HG03045 (cell line): ENCODE measurements around the gene PSTPIP1.
A peak's percentile ranks its signal among the peaks of the same experiment; 100 is the strongest.
"Not testable (repeated sequence)": the region's sequence is repeated elsewhere in the genome, so short reads cannot be mapped to it uniquely, and the experiment has no call there.

Experiments
- ATAC-seq: cut with Tn5 transposase; IDR thresholded peaks from one replicate; pipeline ENCODE4 v1.9.1; 2021; ENCODE audit warnings: mild to moderate bottlenecking, moderate library complexity; ENCODE audit not compliant: unreplicated experiment

The PSTPIP1 gene

DNA sequence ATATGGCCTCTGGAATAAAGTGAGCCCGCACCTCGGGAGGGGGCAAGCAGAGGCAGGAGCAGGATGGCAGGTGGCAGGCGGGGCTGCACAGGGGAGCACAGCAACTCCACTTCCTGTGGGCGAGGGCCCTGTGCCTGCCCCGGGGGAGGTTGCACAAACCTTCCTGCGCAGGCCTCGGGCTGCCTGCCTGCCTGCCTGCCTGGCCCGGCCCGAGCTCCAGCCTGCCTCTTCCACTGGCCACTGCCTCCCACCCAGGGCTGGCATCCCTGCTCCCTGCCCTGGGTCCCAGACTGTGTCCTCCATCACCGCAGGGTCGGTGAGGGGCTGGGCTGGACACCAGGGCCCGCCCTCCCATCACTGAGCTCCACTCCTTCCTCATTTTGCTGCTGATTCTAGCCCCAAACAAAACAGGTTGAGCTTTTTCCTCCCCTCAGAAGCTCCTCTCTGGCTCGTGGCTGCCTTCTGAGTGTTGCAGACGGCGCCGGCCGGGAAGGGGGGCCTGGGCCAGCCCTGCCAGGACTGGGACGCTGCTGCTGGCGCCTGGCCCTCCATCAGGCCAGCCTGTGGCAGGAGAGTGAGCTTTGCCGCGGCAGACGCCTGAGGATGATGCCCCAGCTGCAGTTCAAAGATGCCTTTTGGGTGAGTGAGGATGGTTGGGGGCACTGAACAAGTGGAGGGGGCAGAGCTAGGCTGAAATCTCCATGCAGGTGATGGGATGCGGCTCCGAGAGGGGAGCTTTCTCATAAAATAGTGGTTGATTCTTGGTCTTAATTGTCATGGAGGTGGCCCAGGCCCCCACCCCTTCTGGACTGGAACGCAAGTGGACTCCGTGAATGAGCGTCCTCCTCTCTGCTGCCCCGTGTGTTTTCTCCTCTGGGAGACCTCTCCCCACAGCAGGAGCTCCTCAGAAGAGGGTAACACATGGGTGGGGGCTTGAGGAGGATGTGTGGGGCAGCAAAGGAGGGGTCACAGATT lies at the start of gene PSTPIP1:
Gene PSTPIP1 (plus strand): TSS at position 156 of the 975 bp plus-strand sequence. CDS start 448 bp downstream, at position 604.
- ATAC-seq, result peak; percentile 44

DNA sequence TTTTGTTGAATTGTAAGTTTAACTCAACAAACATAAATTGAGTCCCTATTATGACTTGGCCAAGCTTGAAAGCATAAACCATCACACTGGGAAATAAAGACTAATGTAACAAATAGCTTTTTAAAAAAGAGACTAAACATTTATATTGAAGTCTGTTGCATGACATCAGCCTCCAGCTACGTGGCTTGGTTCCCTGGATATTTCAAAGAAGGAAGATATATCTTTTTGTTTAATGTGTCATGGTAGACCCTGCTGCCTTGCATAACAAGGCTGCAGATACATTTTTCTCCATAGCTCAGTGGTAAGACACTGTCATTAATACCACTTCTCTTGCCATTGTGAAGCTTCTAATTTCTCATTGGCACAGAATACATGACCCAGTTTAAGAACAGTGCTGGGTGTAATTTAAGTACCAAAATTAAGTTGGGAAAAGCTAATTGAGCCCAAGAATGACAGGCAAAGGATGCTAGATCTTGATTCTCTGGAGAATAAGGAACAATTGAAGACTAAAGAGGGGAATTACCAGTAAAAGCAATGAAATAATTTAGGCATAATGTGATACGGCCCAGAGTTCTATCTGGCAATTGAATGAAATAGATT lies 49.3 kb upstream of the PSTPIP1 start:
- ATAC-seq, result no peak

DNA sequence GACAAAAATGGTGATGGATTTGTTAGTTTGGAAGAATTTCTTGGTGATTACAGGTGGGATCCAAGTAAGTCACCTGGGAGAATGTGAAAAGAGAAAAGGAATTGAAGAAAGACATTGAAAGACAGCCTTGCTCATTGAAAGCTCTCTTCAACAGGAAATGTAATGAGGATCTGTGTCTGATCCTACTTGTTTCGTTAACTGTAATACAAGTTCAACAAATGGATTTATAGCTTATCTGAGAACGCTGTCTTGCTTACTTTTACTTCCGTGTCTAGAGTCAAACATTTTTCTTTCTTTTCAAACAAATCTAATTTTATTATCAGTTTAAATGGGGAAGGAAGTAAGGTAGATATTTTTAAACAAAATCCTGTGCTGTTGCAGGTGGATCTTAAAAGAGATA lies 47.5 kb upstream of the PSTPIP1 start:
- no peak for ATAC-seq

DNA sequence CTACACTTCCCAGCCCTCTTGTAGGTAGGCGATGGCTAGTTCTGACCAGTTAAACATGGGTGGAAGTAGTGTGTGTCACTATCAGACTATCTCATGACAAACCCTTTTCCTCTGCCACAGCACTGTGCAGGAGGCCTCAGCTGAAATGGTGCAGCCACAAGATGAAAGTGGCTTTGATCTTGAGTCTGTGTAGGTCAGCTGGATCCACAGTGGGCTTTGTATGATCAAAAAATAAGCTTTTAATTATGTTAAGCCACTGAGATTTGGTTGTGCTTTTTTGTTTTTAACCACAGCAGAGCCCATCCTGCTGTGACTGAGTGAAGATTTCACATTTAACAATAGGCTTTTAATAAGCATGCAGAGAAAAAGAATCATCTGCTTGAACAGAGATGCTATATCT lies 43.7 kb upstream of the PSTPIP1 start:
- no peak for ATAC-seq

DNA sequence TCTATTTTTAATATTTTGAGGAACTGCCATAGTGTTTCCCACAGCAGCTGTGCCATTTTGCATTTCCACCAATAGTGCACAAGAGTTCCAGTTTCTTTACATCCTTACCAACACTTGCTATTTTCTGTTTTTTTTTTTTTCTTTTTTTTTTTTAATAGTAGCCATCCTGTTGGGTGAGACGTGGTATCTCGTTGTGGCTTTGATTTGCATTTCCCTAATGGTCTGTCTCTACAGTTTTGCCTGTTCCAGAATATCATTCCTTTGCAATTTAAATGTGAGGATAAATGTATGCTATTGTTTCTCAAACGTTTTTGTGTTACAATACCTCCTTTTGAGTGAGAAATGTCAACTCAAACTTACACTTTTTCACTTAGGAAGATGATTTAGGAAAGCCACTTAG lies 41.0 kb upstream of the PSTPIP1 start:
- no peak for ATAC-seq

DNA sequence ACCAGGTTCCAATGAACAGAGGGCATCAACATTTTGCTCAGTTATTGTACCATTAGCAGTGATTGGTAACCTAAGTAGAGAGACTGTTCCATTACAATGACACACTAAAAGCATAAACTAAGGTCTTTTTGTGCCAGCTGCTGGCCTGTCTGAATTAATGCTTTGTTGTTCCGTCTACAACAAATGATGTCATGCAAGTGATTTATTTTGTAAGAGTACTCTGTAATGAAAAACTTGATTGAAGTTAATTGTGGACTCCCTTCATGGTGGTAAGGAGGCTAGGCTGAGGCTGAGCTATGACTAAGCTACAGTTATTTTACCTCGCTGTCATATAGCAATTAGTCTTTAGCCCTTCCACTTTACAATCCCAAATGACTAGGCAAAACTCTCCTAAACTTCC lies 40.2 kb upstream of the PSTPIP1 start:
- ATAC-seq, result no peak

DNA sequence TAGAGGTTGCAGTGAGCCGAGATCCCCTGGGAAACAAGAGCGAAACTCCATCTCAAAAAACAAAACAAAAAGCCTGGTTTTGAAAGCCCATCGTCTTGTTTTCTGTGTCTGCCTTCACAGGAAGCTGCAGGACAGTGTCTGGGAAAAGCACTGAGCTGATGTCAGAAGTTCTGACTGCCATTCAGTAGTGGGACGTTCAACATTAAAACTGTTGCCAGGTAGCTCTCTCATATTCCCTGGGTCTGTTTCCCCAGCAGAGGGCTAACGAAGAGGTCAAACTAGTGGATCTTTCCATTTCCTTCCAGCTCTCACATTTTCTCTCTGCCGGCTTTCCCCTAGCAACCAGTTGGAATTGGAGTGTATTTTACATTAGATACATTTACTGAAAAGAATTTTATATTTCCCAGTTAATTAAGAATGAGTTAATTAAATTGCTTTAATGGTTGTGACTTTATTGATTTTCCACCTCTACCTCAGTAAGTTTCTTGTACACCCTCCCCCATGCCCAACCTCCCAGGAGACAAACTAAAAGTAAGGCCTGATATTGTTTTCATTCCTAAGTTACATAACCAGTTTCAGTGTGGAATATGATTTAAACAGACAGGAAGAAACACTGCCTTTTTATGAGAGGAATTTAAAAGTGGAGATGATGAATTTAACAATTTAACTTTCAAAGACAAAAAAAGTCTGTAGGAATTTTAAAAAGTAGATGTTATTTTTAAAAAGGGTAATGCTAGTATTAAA lies 33.5 kb upstream of the PSTPIP1 start:
- ATAC-seq, result no peak

DNA sequence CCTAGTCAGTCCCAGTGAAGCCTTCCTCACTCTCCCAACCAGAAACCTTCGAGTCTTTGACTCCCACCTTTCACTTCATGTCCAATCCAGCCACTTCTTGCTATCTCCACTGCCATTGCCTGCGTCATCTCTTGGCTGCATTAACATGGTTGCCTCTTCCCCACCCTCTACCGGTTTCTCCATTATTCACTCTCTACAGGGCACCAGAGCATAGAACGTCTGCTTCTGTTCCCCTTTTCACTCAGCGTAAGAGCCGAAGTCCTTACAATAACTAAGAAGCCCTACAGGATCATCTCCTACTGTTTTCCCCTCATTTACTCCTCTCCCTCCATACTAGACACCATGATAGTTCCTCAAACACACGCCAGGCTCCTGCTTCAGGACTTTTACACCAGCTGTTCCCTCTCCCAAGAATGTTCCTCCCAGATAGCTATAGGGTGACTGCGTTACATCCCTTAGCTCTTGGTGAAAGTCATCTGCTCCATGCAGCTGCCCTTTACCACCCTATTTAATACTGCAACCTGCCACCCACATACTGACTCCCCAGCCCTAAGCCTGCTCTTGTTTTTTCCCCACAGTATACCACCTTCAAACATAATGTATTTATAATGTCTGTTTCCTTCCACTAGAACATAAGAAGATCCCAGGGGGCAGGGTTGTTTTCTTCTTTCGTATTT lies 32.5 kb upstream of the PSTPIP1 start:
- no peak for ATAC-seq

DNA sequence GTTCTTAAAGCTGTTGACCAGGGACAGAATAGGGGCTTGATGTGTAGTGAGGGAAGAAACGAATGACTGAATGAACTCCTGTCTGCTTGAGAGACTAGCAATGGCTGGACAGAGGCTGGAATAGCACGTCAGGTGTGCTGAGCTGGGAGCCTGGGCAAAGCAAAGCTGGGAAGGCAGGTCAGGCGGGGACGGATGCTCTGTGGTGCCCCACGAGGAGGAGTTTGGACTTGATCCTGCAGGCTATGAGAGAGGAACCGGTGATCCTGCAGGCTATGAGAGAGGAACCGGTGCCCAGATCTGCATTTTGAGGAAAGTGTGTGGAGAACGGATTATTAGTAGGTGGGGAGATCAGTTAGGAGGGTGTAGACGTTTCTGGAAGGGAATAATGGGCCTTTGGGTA lies 31.3 kb upstream of the PSTPIP1 start:
- no peak for ATAC-seq

DNA sequence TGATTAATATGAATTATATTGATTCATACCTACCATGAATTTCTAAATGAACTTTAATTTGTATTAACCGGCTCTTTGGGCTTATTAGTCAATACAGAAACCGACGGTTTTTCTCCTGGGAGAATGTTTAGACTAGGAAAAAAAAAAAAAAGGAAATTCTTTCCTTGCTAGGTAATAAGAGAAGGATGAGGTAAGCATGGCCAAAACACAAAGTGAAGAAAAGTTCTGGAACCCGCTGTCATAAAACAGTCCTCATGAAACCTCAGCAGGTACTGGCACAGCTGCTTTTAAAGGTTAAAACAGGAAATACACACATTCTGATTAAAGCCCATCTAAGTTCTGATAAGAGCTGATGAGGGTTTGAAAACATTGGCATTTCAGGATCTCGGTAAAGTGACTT lies 30.8 kb upstream of the PSTPIP1 start:
- no peak for ATAC-seq

DNA sequence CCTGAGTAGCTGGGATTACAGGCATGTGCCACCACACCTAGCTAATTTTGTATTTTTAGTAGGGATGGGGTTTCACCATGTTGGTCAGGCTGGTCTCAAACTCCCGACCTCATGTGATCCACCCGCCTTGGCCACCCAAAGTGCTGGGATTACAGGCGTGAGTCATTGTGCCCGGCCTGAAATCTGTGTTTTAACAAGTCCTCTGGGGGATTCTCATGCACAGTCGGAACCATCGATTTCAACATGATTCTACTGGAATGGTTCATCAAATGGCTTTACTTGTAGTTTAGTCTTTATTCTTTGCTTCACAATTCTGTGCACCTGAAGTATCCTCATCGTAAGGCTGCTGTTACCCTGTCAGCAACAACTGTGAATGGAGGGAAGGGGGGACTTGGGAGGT lies 28.9 kb upstream of the PSTPIP1 start:
- not testable (repeated sequence) for ATAC-seq

DNA sequence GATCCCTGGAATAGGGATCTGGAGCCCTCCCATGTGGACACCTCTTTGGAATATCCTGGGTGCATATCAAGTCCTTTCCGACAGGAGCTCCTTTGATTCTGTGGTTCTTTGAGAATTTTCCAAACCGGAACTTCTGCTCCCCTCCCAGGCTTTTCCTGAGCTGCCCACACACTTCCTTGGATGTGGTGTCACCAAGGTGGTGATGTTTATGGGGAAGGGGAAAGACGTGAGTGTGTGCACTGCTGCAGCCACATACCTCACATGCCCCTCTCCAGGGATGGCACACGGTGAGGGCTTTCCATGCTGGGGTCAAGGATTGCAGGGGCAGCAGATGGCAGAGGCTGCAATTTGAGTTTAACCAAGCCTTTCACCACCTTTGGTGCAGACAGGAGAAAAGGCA lies 27.9 kb upstream of the PSTPIP1 start:
- no peak for ATAC-seq

DNA sequence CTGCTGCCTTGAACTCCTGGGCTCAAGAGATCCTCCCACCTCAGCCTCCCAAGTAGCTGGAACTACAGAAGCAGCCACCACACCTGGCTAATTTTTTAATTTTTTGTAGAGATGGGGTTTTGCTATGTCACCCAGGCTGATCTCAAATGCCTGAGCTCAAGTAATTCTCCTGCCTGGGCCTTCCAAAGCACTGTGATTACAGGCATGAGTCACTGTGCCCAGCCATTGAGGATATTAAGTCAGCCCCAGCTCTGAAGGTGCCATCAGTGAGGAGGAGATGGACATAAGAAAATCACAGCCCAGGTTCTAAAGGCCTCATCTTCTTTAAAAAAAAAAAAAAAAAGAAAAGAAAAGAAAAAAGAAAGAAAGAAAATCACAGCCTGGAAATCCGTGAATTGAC lies 26.6 kb upstream of the PSTPIP1 start:
- ATAC-seq, result no peak

DNA sequence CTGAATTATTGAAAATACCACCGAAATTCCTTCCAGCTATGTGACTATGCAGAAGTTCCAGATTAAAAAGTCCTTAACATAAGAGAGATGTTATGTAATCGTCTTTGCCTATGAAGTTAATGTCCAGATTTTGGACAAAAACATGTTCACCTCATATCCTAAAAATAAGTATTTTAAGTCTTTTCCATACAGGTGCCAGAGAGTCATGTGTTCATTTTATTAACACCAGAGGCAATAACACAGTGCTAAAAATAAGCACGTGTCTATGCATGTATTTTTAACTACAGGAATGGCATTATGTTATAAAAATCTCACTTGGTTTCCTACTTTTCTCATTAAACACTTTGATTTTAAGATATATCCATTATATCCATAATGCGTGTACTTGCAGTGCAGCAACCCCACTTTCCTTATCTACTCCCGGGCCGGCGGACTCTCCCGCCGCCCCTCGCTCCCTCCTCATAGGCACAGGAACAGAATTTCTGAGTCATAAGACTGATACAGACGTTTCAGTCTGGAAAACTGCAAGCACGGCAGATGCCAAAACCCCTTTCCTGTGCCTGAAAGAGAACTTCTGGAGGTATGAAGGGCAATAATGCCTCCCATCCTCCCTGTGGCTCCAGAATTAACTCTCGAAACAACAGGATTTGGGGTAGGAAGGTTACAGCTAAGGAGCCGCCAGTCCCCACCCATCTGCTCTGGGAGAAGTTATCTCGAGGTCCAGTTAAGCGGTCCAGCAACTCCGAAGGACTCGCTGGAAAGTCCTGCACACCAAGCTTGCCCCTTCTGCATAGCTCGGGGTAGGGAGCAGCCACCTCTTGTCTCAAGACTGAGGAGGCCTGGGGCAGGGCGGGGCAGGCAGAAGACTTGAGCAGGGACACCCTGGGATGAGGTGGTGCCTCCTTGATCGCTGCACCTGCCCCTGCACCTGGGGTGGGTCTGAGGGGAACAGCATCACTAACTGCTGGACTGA lies 22.3 kb upstream of the PSTPIP1 start:
- ATAC-seq, result no peak

DNA sequence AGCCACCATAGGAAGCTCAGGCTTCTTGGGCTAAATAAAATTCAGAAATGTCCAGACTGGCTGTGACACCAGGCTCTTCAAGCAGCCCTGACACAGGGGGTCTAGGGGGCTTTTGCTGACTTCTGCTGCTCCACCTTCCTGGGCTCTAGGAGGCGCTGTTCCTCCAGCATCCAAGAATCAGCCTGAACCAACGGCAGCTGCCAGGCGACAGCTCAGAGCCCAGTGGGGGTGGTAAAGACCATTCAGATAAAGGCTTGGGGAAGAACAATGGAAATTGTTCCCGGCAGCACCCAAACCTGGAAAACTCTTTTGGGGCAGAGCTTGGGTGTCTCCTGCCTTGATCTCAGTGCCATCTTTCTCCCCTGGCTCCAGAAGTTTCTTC lies 21.6 kb upstream of the PSTPIP1 start:
- ATAC-seq, result no peak

DNA sequence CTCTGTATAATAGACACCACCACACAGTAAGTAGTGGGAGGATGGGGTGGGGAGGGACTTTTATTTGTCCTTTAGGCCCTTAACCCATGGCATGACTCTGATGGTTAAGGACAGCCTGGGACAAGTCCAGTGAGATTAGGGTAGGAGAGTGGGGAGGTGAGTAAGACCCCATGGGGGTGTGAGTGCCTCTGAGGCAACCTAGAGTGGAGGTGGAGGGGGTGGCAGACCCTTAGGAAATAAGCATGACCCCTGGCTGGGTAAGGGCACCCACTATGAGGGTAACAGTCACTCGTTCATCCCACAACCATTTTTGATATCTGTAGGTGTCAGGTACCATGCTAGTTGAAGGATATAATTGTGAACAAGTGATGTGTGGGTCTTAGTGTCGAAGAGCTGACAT lies 21.0 kb upstream of the PSTPIP1 start:
- no peak for ATAC-seq

DNA sequence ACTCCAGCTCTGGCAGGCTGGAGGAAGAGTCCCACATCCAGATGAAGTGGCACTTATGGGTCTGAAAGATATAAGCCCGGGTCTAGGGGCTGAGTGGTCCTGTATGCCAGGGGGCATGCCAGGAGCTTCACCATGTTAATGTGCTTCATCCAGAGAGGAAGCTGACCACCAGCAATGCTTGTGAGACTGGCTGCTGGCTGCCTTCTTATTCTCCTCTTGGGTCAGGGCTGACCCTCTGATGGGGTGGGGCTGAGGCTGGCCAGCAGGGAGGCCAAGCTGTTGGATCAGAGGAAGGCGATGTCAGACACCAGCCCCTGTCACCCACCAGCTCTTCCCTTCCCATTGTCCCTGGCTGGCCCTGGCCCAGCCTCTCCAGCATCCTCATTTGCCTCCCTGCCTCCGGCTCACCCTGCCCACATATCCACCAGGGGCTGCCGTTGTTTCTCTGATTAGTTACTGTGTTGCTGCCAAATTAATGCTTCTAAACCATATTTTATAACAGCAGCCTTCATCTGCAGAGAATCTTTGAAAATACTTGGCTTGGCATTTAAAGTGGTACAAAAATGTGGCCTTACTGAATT lies 20.4 kb upstream of the PSTPIP1 start:
- no peak for ATAC-seq

DNA sequence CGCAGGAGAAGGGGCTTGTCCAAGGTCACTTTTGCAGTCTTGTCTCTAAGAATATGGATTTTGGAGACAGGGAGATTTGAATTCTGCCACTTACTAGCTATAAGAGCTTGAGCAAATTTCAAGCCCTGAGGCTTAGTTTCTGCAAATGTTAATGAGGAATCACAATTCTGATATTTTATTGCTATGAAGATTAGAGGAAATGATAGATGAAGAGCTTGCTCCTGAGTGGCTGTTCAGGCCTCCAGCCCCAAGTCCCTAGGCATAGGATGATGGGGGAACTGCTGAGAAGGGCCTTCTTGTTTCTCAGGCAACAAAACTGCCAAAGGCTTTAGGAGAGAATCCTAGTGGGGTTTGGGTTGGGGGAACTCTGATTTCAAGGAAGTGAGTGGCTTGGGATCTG lies 18.8 kb upstream of the PSTPIP1 start:
- no peak for ATAC-seq

DNA sequence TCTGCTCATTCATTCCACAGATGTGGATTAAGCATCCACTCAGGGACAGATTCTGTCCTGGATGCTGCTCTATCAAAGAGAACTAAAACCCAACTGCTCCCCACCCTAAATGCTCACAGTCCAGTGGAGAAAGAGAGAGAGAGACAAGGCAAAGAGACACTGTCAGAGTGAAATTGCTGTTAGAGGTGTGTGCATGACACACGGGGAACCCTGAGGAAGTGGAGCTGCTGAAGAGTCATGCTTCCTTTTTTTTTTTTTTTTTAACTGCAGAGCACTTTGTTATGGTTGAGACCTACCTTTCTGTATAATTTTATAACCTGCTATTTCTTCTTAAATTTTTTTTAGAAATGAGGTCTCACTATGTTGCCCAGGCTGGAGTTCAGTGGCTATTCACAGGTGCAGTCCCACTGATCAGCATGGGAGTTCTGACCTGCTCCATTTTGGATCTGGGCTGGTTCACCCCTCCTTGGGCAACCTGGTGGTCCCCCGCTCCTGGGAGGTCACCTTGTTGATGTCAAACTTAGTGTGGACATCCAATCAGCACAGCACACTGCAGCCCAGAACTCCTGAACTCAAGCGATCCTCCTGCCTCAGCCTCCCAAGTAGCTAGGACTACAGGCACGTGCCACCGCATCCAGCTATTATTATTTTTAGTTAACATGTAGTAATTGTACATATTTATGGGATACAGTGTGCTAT lies 18.2 kb upstream of the PSTPIP1 start:
- no peak for ATAC-seq
